NCI-H2081 treated with DMSO at 0.1 percent for 48 hours (cell line): ENCODE measurements around the gene PDE8B.
"Not testable (repeated sequence)": the region's sequence is repeated elsewhere in the genome, so short reads cannot be mapped to it uniquely, and the experiment has no call there.

ENCODE experiments used
- DNase-seq: peaks from one replicate; lab custom pipeline; 2025; lab: John Stamatoyannopoulos, UW

The PDE8B gene

GRCh38 chr5:77358255-77359205 lies 148.1 kb downstream of the PDE8B start:
- DNase-seq, result no peak

- no peak for DNase-seq
Observed at GRCh38 chr5:77359231-77359630, 148.8 kb downstream of the PDE8B start.

- DNase-seq, result no peak
Observed at GRCh38 chr5:77360381-77360780, 149.9 kb downstream of the PDE8B start.

GRCh38 chr5:77360973-77361372 lies 150.5 kb downstream of the PDE8B start:
- no peak for DNase-seq

GRCh38 chr5:77366717-77367500 lies 156.4 kb downstream of the PDE8B start:
- no peak for DNase-seq

GRCh38 chr5:77367741-77368140 lies 157.3 kb downstream of the PDE8B start:
- DNase-seq, result no peak

GRCh38 chr5:77368367-77368766 lies 157.9 kb downstream of the PDE8B start:
- no peak for DNase-seq

GRCh38 chr5:77369566-77369965 lies 159.1 kb downstream of the PDE8B start:
- DNase-seq, result no peak

GRCh38 chr5:77374686-77375085 lies 164.2 kb downstream of the PDE8B start:
- DNase-seq, result no peak

- no peak for DNase-seq
Observed at GRCh38 chr5:77376609-77377300, 166.3 kb downstream of the PDE8B start.

GRCh38 chr5:77379558-77380061 lies 169.1 kb downstream of the PDE8B start:
- DNase-seq, result no peak

- no peak for DNase-seq
Observed at GRCh38 chr5:77380636-77381035, 170.2 kb downstream of the PDE8B start.

GRCh38 chr5:77383336-77383735 lies 172.9 kb downstream of the PDE8B start:
- DNase-seq, result not testable (repeated sequence)

- not testable (repeated sequence) for DNase-seq
Observed at GRCh38 chr5:77386340-77386739, 175.9 kb downstream of the PDE8B start.

GRCh38 chr5:77389746-77390145 lies 179.3 kb downstream of the PDE8B start:
- DNase-seq, result no peak

- DNase-seq, result no peak
Observed at GRCh38 chr5:77390221-77390620, 179.7 kb downstream of the PDE8B start.

- DNase-seq, result no peak
Observed at GRCh38 chr5:77390795-77391194, 180.3 kb downstream of the PDE8B start.

GRCh38 chr5:77391240-77391765 lies 180.8 kb downstream of the PDE8B start:
- no peak for DNase-seq

GRCh38 chr5:77394064-77394715 lies 183.7 kb downstream of the PDE8B start:
- DNase-seq, result no peak

- no peak for DNase-seq
Observed at GRCh38 chr5:77396017-77396416, 185.5 kb downstream of the PDE8B start.

GRCh38 chr5:77397686-77398292 lies 187.3 kb downstream of the PDE8B start:
- no peak for DNase-seq
